PC-3 (cell line): ENCODE results near the gene CRTC3.

ENCODE experiments used
- EZH2 ChIP-seq: fragments of 300-600 bp; sonication (generic); IDR thresholded peaks from one replicate; pipeline ENCODE4 v1.6.1; 2017; ENCODE audit warnings: antibody characterized with exemption, mild to moderate bottlenecking, low read length; ENCODE audit not compliant: unreplicated experiment
- TF ChIP-seq, protein P1 (sequence below): fragments of 300-600 bp; sonication (generic); conservative IDR thresholded peaks from 2 replicates; pipeline ENCODE4 v1.5.1; 2017; ENCODE audit warnings: antibody characterized with exemption, low read depth, mild to moderate bottlenecking, low read length

DNA sequence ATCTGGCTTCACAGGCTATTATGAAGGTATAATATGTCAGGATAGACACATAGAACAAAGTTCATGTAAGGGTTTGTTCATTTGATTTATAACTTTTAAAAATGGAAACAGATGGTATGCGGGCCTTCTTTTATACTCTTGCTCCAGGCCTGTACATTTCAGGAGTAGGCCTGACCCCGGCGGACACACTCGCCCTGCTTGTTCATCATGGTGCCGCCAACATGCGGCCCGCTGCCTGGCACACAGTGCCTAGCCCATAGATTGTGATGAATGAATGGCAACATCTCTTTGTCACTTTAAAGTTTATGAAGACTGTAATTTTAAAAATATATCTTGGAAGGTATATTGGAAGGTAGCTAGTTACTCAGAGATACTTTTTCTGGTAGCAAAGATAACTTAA is 95.3 kb downstream of the CRTC3 start:
- TF ChIP-seq, protein P1, sequence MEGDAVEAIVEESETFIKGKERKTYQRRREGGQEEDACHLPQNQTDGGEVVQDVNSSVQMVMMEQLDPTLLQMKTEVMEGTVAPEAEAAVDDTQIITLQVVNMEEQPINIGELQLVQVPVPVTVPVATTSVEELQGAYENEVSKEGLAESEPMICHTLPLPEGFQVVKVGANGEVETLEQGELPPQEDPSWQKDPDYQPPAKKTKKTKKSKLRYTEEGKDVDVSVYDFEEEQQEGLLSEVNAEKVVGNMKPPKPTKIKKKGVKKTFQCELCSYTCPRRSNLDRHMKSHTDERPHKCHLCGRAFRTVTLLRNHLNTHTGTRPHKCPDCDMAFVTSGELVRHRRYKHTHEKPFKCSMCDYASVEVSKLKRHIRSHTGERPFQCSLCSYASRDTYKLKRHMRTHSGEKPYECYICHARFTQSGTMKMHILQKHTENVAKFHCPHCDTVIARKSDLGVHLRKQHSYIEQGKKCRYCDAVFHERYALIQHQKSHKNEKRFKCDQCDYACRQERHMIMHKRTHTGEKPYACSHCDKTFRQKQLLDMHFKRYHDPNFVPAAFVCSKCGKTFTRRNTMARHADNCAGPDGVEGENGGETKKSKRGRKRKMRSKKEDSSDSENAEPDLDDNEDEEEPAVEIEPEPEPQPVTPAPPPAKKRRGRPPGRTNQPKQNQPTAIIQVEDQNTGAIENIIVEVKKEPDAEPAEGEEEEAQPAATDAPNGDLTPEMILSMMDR: no peak
- TF ChIP-seq EZH2: no peak
